GM23248 (cell line): Measurements from ENCODE around the gene PRAMEF5.
"Not testable (repeated sequence)": the region's sequence is repeated elsewhere in the genome, so short reads cannot be mapped to it uniquely, and the experiment has no call there.

Experiments
- EZH2 ChIP-seq: fragments of 200-600 bp; sonication (generic); IDR thresholded peaks from 2 replicates; pipeline ENCODE4 v1.6.1; 2018; ENCODE audit warnings: antibody characterized with exemption, mild to moderate bottlenecking; ENCODE audit not compliant: insufficient read depth, poor library complexity, severe bottlenecking
- EZH2phosphoT487 ChIP-seq: fragments of 200-600 bp; sonication (generic); IDR thresholded peaks from 2 replicates; pipeline ENCODE4 v1.6.1; 2018; ENCODE audit warnings: antibody characterized with exemption, moderate library complexity, mild to moderate bottlenecking, low read depth; ENCODE audit not compliant: insufficient read depth

DNA sequence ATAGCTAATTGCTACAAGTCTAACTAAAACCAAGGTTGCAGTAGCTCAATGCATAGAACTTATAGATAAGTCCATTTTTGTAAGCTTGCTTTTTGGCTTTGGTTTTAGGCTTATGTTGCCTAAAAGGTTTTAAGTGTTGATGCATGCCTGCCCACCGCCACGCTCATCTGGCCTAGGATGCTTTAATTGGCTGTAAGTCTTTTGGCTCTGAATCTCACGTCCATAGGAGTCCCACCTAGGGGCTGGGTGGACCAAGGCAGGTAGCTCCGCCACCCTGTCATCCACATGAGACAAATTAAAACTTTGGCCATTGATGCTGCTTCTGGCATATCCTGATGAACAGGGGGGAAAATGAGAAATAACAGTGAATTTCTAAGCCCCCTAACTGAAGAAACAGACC is 16.4 kb upstream of the PRAMEF5 start:
- TF ChIP-seq EZH2phosphoT487, EZH2: not testable (repeated sequence)
